Erythroblast (primary cell): ENCODE measurements around the gene MAST3.

Experiments used
- GATA1 ChIP-seq: IDR thresholded peaks from 2 replicates; pipeline ENCODE4 v1.6.1; 2011; ENCODE audit warnings: low read depth, mild to moderate bottlenecking, control low read depth, low read length, moderate library complexity
- POLR2A ChIP-seq: IDR thresholded peaks from 2 replicates; pipeline ENCODE4 v1.6.1; 2011; ENCODE audit warnings: mild to moderate bottlenecking, low read length

- TF ChIP-seq POLR2A (no peak), GATA1 (no peak)
Measured at GRCh38 chr19:18114483-18114882, 16.9 kb downstream of the MAST3 start.
